GM20000 (cell line): ENCODE data around the gene MMP11.

Experiments used
- DNase-seq: peaks from one replicate; pipeline ENCODE4 v3.0.0; 2012; ENCODE audit warnings: low spot score
- TF ChIP-seq, protein P1 (sequence below): IDR thresholded peaks from 2 replicates; pipeline ENCODE4 v1.5.1; 2012; ENCODE audit warnings: mild to moderate bottlenecking, control low read depth; ENCODE audit errors: extremely low read depth, missing control alignments

MMP11 gene

DNA sequence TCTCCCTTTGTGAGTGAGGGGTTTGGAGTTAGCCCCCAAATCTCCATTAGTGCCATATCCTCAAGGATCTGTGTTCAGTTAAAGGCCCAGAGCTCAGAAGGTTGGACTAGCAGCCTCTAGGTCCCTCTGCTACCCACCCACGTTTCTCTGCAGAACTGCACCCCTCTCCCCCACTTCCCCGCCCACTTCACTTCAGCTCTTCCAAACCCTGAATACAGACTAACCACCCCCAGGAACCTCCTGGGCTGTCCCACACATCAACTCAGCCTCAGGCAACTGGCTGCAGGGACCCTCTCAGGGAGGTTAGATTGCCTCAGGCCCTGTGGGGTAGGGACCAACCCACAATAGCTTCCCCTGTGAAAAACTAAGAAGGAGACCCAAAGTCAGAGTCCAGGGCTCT, 19.3 kb upstream of the MMP11 start:
- TF ChIP-seq, protein P1, sequence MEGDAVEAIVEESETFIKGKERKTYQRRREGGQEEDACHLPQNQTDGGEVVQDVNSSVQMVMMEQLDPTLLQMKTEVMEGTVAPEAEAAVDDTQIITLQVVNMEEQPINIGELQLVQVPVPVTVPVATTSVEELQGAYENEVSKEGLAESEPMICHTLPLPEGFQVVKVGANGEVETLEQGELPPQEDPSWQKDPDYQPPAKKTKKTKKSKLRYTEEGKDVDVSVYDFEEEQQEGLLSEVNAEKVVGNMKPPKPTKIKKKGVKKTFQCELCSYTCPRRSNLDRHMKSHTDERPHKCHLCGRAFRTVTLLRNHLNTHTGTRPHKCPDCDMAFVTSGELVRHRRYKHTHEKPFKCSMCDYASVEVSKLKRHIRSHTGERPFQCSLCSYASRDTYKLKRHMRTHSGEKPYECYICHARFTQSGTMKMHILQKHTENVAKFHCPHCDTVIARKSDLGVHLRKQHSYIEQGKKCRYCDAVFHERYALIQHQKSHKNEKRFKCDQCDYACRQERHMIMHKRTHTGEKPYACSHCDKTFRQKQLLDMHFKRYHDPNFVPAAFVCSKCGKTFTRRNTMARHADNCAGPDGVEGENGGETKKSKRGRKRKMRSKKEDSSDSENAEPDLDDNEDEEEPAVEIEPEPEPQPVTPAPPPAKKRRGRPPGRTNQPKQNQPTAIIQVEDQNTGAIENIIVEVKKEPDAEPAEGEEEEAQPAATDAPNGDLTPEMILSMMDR, result no peak
- peak; percentile 30 for DNase-seq

DNA sequence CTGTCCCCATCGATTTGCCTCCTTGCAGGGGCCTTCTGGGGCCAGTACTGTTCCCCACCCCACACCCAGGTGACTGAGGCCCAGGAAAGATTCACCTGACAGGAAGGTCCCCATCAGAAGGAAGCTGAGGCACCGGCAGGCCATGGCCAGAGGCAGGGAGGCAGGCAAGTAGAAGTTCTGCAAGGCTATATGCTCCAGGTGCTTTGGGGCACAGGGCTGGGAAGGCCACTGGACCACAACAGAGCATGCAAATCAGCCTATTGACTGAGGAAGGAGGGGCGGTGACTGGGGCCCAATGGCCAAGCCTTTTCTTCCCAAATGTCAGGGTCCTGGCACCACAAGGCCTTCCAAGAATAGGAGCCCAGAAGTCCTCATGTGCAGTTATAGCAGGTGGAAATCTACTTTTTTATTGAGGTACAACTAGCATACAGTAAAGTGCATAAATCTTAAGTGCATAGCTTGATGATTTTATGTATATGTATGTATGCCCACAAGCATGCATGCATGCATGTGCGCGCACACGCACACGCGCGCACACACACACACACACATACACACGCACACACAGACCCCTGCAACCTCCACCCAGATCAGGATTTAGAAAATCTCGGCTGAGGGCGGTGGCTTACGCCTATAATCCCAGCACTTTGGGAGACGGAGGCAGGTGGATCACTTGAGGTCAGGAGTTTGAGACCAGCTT, 18.3 kb upstream of the MMP11 start, which contains the start of gene VPREB3:
VPREB3 (minus strand) TSS at position 206 of the 700 bp plus-strand sequence; CDS start at position 144, 62 bp downstream.
- TF ChIP-seq, protein P1, result no peak
- DNase-seq, result peak; percentile 19

DNA sequence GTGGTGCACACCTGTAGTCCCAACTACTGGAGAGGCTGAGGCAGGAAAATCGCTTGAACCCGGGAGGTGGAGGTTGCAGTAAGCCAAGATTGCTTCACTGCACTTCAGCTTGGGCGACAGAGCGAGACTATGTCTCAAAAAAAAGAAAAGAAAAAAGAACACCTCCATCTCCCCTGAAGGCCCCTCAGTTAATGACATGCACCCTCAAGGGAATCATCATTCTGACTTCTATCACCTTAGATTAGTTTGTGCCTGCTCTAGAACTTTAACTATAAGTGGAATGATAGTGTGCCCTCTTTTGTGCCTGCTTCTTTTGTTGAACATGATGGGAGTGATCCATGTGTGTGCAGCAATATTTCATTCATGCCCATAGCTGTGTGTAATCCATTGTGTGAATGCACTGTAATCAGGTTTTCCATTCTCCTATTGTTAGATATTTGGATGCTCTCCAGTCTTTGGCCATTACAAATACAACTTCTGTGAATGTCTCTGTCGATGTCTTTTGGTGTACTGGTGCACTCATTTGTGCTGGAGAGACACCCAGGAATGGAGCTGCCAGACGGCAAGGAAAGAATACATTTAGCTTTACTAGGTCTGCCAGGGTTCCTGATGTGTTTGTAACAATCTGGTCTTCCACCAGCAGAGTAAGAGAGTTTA, 17.5 kb upstream of the MMP11 start:
- TF ChIP-seq, protein P1, result no peak

DNA sequence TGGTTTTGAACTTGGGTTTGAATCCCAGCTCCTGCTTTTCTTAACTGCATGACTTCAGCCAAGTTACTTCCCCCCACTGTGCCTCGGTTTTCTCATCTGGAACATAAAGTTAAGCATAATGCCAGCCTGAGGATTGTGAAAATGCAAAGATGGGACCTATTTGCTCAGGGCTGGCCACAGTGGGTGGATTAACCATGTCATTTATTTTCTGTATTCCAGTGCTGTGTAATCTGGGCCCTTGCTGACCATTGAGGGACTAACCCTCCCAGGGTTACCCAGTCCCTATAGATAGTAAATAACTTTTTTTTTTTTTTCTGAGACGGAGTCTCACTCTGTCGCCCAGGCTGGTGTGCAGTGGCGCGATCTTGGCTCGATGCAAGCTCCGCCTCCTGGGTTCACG, 16.9 kb upstream of the MMP11 start:
- DNase-seq, result no peak
- TF ChIP-seq, protein P1, result no peak

More for the DNA sequence above, 17.5 kb upstream of the MMP11 start:
- peak; percentile 4 for DNase-seq

DNA sequence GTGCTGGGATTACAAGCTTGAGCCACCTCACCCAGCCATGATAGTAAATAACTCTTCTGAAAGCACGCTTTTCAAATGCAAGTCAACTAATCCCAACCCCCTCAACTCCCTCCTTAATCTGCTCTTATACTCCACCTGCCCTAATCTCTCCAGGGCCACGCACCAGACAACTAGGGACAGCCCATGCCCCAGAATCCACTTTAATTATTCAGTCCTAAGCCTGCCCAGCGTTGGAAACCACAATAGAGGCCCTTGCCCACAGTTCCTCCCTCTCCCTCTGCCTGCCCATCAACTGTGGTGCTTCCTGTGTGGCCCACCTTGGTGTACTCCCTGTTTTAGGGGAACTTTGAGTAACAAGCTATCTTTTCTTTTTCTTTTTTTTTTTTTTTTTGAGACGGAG, 15.8 kb upstream of the MMP11 start:
- TF ChIP-seq, protein P1, result no peak
- DNase-seq, result no peak

DNA sequence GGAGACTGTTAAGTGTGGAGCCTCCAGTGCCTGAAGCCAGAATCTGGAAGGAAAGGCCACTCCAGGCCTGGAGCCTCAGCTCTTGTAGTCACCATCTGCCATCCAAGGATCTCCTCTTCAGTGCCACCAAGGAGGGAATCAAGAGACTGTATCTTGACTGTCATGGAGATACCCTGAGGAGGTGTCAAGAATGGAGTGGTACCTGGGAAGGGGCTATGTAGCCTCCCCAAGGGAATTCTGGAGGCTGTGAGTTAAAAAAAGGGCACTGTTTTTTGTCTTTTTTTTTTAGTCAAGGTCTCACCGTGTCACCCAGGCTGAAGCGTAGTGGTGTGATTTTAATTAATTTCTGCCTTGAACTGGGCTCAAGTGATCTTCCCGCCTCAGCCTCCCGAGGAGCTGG, 13.1 kb upstream of the MMP11 start:
- no peak for DNase-seq
- TF ChIP-seq, protein P1, result no peak

DNA sequence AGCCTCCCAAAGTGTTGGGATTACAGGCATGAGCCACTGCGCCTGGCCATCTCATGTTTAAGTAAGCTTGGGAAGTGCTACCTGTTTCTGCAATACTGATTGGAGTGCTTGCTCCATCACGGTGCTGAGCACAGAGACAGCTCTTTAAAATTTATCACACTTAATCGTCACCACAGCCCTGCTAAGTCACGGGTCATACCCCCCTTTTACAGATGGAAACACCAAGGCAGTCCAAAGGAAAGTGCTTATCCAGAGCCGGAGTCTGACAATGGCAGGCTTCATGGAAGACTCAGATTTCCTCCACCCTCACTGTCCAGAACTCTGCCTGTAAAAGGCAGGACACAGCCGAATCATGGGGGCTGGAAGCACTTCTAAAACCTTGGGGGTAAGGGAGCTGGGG, 12.6 kb upstream of the MMP11 start:
- no peak for DNase-seq
- TF ChIP-seq, protein P1, result no peak
